Measurements from ENCODE around the gene PIK3AP1.

GRCh38 chr10:96619120-96619519 lies 101.2 kb downstream of the PIK3AP1 start:
- TF ChIP-seq CTCF (IDR thresholded peaks at IDR 0.05; ENCODE audit: low read length) (no peak), EZH2 (IDR thresholded peaks at IDR 0.05; ENCODE audit: borderline replicate concordance, low read length) (no peak)
